Measurements from ENCODE around the gene PRAC2.

PRAC2 gene

GRCh38 chr17:48770954-48771353 is 48.0 kb downstream of the PRAC2 start:
- TF ChIP-seq CEBPB (IDR thresholded peaks at IDR 0.05) (no peak), USF1 (IDR thresholded peaks at IDR 0.05) (no peak)

GRCh38 chr17:48773245-48773644 is 50.3 kb downstream of the PRAC2 start:
- TF ChIP-seq EP300 (IDR thresholded peaks at IDR 0.05; ENCODE audit: borderline replicate concordance) (no peak), REST (IDR thresholded peaks at IDR 0.05; ENCODE audit: low read depth) (no peak), YY1 (IDR thresholded peaks at IDR 0.05; ENCODE audit: low read depth) (no peak)
